CD4-positive, CD25-positive, alpha-beta regulatory T cell (primary cell): Measurements from ENCODE around the gene BLCAP. TPM values are rescaled to one million over a fixed set of nuclear protein-coding genes. Genes with fewer than 3 reads are reported as not detected.

Source experiments
- ATAC-seq, 2 donors: fragments of 150-1000 bp; cut with Tn5 transposase; one replicate each; pipeline ENCODE4 v1.10.0; 2021; ENCODE audit warnings: low read depth in 2 of 2, moderate number of reproducible peaks in 2 of 2, moderate library complexity in 1 of 2
- DNase-seq, 3 donors: peaks; one replicate each; pipeline versions ENCODE4 v3.0.0 to v3.0.0-alpha.2; 2012 to 2022; ENCODE audit warnings: mixed read lengths in 1 of 3
- H3K27ac ChIP-seq: one replicate; pipeline ENCODE4 v1.7.0; 2013; ENCODE audit warnings: mild to moderate bottlenecking, low read length; ENCODE audit not compliant: insufficient read depth, poor library complexity, severe bottlenecking
- H3K27me3 ChIP-seq: one replicate; pipeline ENCODE4 v1.7.0; 2013; ENCODE audit warnings: low read length; ENCODE audit not compliant: control insufficient read depth, insufficient read depth
- H3K36me3 ChIP-seq: one replicate; pipeline ENCODE4 v1.7.0; 2013; ENCODE audit warnings: mild to moderate bottlenecking, low read length, moderate library complexity; ENCODE audit not compliant: control insufficient read depth, insufficient read depth
- H3K4me1 ChIP-seq: 2 replicates; pipeline ENCODE4 v1.7.0; 2013; ENCODE audit warnings: mild to moderate bottlenecking, low read length; ENCODE audit not compliant: insufficient read depth, control insufficient read depth, poor library complexity, severe bottlenecking
- H3K4me3 ChIP-seq: one replicate; pipeline ENCODE4 v1.7.0; 2013; ENCODE audit warnings: low read depth, mild to moderate bottlenecking, low read length, moderate library complexity
- H3K9me3 ChIP-seq, 2 experiments: 1 replicate in 1 of 2; 2 replicates in 1 of 2; pipeline ENCODE4 v1.7.0; 2013; ENCODE audit warnings: low read length in 2 of 2, mild to moderate bottlenecking in 1 of 2, moderate library complexity in 1 of 2; ENCODE audit not compliant: control insufficient read depth in 2 of 2
- H3K27ac Mint-ChIP-seq, 3 donors: one replicate each; pipeline ENCODE4 v1.8.0; 2020 to 2022; ENCODE audit warnings: mild to moderate bottlenecking in 3 of 3, mixed read lengths in 3 of 3, moderate library complexity in 2 of 3
- H3K27me3 Mint-ChIP-seq: one replicate; pipeline ENCODE4 v1.8.0; 2022; ENCODE audit warnings: mild to moderate bottlenecking, mixed read lengths
- H3K36me3 Mint-ChIP-seq: one replicate; pipeline ENCODE4 v1.8.0; 2020; ENCODE audit warnings: mixed read lengths
- H3K4me1 Mint-ChIP-seq, 4 donors: one replicate each; pipeline ENCODE4 v1.8.0; 2020 to 2022; ENCODE audit warnings: mixed read lengths in 4 of 4, mild to moderate bottlenecking in 1 of 4
- H3K4me3 Mint-ChIP-seq, 4 donors: one replicate each; pipeline ENCODE4 v1.8.0; 2020 to 2022; ENCODE audit warnings: mild to moderate bottlenecking in 4 of 4, mixed read lengths in 4 of 4, moderate library complexity in 3 of 4
- H3K9me3 Mint-ChIP-seq, 7 donors: one replicate each; pipeline ENCODE4 v1.8.0; 2020 to 2022; ENCODE audit warnings: mixed read lengths in 7 of 7, mild to moderate bottlenecking in 3 of 7, moderate library complexity in 2 of 7
- polyA plus RNA-seq, 4 donors: library from polyadenylated mRNA; unstranded; fragments of 300-500 nt; fragmentation: Illumina TruSeq; gene quantifications; one replicate each; pipeline ENCODE4 v1.2.3, GENCODE V29; 2021
- total RNA-seq: library from RNA; stranded (reverse); gene quantifications from one replicate; pipeline ENCODE4 v1.2.3, GENCODE V29; 2022

Gene BLCAP
- total and polyA plus RNA-seq, 5 donors from 2014 or later = 67.8 to 85.0 (median 78.3) TPM

- H3K9me3 Mint-ChIP-seq = no peaks in the 10 kb centered on the region
- peaks cover under 1% of the 10 kb centered on the region for H3K36me3 Mint-ChIP-seq
- Histone ChIP-seq H3K9me3 (no peaks in the 10 kb centered on the region), H3K36me3 (peaks cover 4% of the 10 kb centered on the region), H3K4me3 (no peak overlapping the region), H3K4me1 (no peaks in the 10 kb centered on the region), H3K27ac (no peak overlapping the region), H3K27me3 (no peaks in the 10 kb centered on the region)
- DNase-seq (no peak), ATAC-seq (no peak)
- no peak overlapping the region for H3K4me3 Mint-ChIP-seq
- peak overlapping the region in 2 of 3 donors; percentile 35 to 80 for H3K27ac Mint-ChIP-seq
- H3K27me3 Mint-ChIP-seq = no peaks in the 10 kb centered on the region
- H3K4me1 Mint-ChIP-seq = peaks cover 0 to 4% (median 1%) of the 10 kb centered on the region in 4 donors
These were observed 22.2 kb downstream of the BLCAP start for GRCh38 chr20:37505263-37506151.

DNA sequence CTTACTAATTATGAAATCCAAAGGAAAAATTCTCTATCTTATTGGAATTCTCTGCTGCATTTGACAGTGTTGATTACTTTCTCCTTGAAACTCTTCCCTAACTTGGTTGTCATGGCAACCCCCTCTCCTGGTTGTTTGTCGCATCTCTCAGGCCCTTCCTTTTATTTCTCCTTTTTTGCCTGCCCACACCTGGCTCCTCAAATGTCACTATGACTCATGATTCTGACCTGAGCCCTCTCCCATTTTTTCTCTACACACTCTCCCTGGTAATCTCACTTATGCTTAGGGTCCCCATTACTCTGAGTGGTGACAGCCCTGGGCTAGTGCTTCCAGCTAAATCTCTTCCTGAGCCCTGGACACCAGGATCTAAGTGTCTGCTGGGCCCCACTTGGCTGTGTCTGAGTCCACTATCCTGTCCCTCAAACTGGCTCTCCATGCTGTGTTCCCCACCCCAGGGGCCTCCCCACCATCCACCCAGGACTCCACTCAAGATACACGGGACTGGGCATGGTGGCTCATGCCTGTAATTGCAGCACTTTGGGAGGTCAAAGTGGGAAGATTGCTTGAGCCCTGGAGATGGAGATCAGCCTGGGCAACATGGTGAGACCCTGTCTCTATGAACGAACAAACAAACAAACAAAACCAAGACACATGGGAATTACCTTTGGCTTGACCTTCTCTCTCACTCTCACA is 23.1 kb downstream of the BLCAP start:
- no peaks in the 10 kb centered on the region for H3K9me3 Mint-ChIP-seq
- H3K4me3 Mint-ChIP-seq = no peak overlapping the region
- ATAC-seq (no peak), DNase-seq (no peak)
- H3K4me1 ChIP-seq = no peaks in the 10 kb centered on the region
- H3K36me3 ChIP-seq = peaks cover 4% of the 10 kb centered on the region
- no peak overlapping the region for H3K27ac Mint-ChIP-seq
- H3K27ac ChIP-seq = no peak overlapping the region
- H3K27me3 ChIP-seq = no peaks in the 10 kb centered on the region
- no peak overlapping the region for H3K4me3 ChIP-seq
- H3K36me3 Mint-ChIP-seq = no peaks in the 10 kb centered on the region
- peaks cover 0 to 2% (median 0%) of the 10 kb centered on the region in 4 donors for H3K4me1 Mint-ChIP-seq
- no peaks in the 10 kb centered on the region for H3K9me3 ChIP-seq
- H3K27me3 Mint-ChIP-seq = no peaks in the 10 kb centered on the region

DNA sequence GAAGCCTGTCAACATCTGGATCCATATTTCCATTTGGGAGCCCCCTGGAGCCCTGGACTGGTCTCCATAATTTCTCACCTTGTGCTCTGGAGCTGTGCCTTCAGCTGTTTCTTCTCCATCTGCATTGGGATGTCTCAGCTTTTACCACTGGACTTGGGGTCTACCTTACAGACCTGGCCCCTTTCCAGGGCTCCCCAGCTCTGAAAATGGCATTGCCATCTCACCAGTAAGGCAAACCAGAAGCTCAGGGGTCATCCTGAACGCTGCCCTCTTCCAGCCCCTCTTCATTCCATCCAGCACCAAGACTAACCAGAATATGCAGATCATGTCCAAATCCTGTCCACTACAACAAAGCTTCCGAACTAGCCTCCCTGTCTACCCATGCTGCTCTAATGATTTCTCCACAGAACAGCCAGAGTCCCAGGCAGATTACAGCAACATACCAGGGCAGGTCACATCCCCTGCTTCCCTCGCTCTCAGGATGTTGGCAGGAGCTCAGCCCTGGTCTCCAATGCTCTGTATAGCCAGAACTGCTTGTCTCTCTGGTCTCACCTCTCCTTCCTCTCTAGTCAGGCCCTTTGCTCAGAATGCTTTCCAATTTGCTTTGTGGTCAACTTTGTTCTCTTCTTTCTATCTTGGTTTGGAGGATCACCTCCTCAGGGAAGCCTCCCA is 24.3 kb downstream of the BLCAP start:
- H3K27me3 ChIP-seq = no peaks in the 10 kb centered on the region
- H3K9me3 Mint-ChIP-seq = no peaks in the 10 kb centered on the region
- ATAC-seq (no peak), DNase-seq (no peak)
- peaks cover 0 to 2% (median 0%) of the 10 kb centered on the region in 4 donors for H3K4me1 Mint-ChIP-seq
- no peak overlapping the region for H3K4me3 Mint-ChIP-seq
- no peaks in the 10 kb centered on the region for H3K36me3 Mint-ChIP-seq
- H3K9me3 ChIP-seq = no peaks in the 10 kb centered on the region
- H3K4me1 ChIP-seq = no peaks in the 10 kb centered on the region
- no peak overlapping the region for H3K27ac Mint-ChIP-seq
- H3K27me3 Mint-ChIP-seq = no peaks in the 10 kb centered on the region
- no peak overlapping the region for H3K4me3 ChIP-seq
- H3K27ac ChIP-seq = no peak overlapping the region
- peaks cover 4% of the 10 kb centered on the region for H3K36me3 ChIP-seq

GRCh38 chr20:37502654-37503053 is 25.0 kb downstream of the BLCAP start:
- no peak overlapping the region for H3K27ac Mint-ChIP-seq
- no peak overlapping the region for H3K4me3 Mint-ChIP-seq
- H3K27me3 Mint-ChIP-seq = no peaks in the 10 kb centered on the region
- no peaks in the 10 kb centered on the region for H3K9me3 ChIP-seq
- H3K27me3 ChIP-seq = no peaks in the 10 kb centered on the region
- H3K36me3 ChIP-seq = peaks cover 4% of the 10 kb centered on the region
- no peaks in the 10 kb centered on the region for H3K9me3 Mint-ChIP-seq
- ATAC-seq = no peak
- H3K36me3 Mint-ChIP-seq = no peaks in the 10 kb centered on the region
- no peaks in the 10 kb centered on the region for H3K4me1 ChIP-seq
- no peak overlapping the region for H3K4me3 ChIP-seq
- peaks cover 0 to 2% (median 0%) of the 10 kb centered on the region in 4 donors for H3K4me1 Mint-ChIP-seq
- no peak overlapping the region for H3K27ac ChIP-seq
- DNase-seq = no peak

DNA sequence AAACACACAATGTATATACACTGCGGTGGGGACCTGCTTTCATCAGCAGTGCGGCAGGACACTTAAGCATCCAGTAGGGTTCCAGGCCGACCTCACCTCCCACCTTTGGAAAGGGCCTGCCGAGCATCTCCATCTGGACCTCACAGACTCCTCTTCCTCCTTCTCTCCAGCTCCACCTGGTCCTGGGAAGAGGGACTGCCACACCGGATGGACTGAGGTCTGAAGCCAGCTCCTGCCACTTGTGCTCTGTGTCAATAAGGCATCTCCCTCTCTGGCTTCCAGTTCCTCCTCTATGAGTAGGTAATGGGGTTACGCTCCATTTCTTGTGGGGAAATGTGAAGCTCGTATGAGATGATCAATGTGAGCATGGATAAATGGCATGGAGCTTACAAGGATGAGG is 25.7 kb downstream of the BLCAP start:
- Histone ChIP-seq H3K27ac (no peak overlapping the region), H3K27me3 (no peaks in the 10 kb centered on the region), H3K4me3 (no peak overlapping the region), H3K9me3 (no peaks in the 10 kb centered on the region), H3K4me1 (no peaks in the 10 kb centered on the region), H3K36me3 (peaks cover 4% of the 10 kb centered on the region)
- Mint-ChIP-seq H3K27me3 (no peaks in the 10 kb centered on the region), H3K36me3 (peaks cover 2% of the 10 kb centered on the region), H3K9me3 (no peaks in the 10 kb centered on the region), H3K4me3 (no peak overlapping the region), H3K4me1 (peaks cover 0 to 2% (median 0%) of the 10 kb centered on the region in 4 donors), H3K27ac (no peak overlapping the region)
- ATAC-seq (no peak), DNase-seq (no peak)

DNA sequence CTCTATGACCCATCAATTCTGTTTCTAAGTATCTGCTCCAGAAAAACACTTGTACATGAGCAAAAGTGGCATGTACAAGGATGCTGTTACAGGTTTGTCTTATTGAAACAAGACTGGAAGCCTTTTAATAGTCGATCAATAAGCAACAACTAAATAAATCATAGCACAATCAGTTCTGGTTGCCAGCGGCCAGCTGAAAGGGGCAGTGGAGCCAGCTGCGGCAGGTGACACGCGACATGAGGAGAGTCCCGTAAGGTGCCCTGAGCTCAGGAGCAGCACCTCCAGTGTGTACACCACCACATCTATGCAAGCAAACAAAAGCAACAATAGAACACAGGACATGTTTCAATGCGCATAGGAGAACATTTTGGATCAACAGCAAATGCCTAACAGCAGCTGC is 27.4 kb downstream of the BLCAP start:
- Mint-ChIP-seq H3K36me3 (peaks cover 5% of the 10 kb centered on the region), H3K27me3 (no peaks in the 10 kb centered on the region), H3K27ac (no peak overlapping the region), H3K9me3 (no peaks in the 10 kb centered on the region), H3K4me1 (peaks cover 0 to 2% (median 0%) of the 10 kb centered on the region in 4 donors), H3K4me3 (no peak overlapping the region)
- no peak overlapping the region for H3K27ac ChIP-seq
- H3K36me3 ChIP-seq = peaks cover 4% of the 10 kb centered on the region
- H3K4me3 ChIP-seq = no peak overlapping the region
- no peaks in the 10 kb centered on the region for H3K4me1 ChIP-seq
- no peaks in the 10 kb centered on the region for H3K9me3 ChIP-seq
- H3K27me3 ChIP-seq = no peaks in the 10 kb centered on the region
- no peak for ATAC-seq
- no peak for DNase-seq

DNA sequence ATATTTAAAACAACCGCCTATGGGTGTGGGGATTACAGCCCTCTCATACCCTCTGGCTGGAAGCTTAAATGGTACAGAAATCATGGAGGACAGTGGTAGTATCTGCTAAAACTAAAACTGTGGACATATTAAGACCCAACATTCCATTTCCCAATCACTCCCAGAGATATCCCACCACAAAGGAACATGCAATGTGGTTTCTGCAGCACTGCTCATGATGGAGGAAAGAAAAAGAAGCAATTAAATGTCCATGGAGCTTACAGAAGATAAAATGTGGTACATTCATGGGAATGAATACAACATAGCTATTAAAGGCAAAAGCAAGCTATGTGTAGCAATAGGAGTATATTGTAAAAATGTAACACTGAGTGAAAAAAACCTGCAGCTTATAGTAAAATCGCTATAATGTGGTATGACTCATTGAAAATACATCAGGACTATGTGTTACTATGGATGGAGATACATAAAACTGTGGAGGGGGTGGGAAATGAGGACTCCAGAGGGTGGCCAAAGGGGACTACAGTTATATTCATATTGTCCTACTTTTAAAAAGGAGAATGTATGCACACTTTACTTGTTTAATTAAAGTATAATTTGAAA is 29.5 kb downstream of the BLCAP start:
- Mint-ChIP-seq H3K4me3 (no peak overlapping the region), H3K4me1 (no peaks in the 10 kb centered on the region), H3K9me3 (no peaks in the 10 kb centered on the region), H3K36me3 (peaks cover 21% of the 10 kb centered on the region), H3K27me3 (no peaks in the 10 kb centered on the region), H3K27ac (no peak overlapping the region)
- no peaks in the 10 kb centered on the region for H3K27me3 ChIP-seq
- no peak for ATAC-seq
- H3K4me1 ChIP-seq = no peaks in the 10 kb centered on the region
- H3K4me3 ChIP-seq = no peak overlapping the region
- H3K9me3 ChIP-seq = no peaks in the 10 kb centered on the region
- H3K27ac ChIP-seq = no peak overlapping the region
- no peak for DNase-seq
- H3K36me3 ChIP-seq = peaks cover 4% of the 10 kb centered on the region
